Endothelial cell of umbilical vein (primary cell): ENCODE data around the gene CD226.

ENCODE experiments used
- EZH2 ChIP-seq: IDR thresholded peaks from 2 replicates; pipeline ENCODE4 v1.6.1; 2012; ENCODE audit warnings: borderline replicate concordance, low read depth, mild to moderate bottlenecking, moderate library complexity, low read length, inconsistent platforms; ENCODE audit not compliant: severe bottlenecking
- TF ChIP-seq, protein P1 (sequence below), 2 donors: IDR thresholded peaks; 1 replicate in 1 of 2; 2 replicates in 1 of 2; pipeline ENCODE4 v1.5.1; 2011; ENCODE audit warnings: low read length in 2 of 2, mild to moderate bottlenecking in 2 of 2, moderate library complexity in 2 of 2, control low read depth in 1 of 2, inconsistent platforms in 1 of 2, low read depth in 1 of 2; ENCODE audit not compliant: insufficient read depth in 1 of 2; ENCODE audit errors: extremely low read depth in 1 of 2

DNA sequence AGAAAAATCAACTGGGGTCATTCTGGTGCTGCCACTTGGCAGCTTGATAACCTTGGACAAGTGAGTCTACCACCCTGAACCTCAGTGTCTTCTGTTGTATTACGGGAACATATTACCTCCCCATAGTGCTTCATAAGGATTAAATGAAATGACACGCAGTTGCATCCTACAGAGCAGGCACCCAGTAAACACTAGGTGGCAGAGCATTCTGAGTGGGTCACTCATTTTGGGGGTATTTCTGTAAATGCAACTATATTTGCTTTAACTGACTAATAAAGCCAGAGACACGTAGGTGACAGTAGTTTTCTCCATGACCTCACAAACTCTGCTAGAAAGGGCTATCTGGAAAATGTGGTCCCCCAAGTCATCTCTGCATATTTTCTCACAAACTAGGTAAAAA, 4.7 kb downstream of the CD226 start:
- TF ChIP-seq, protein P1, sequence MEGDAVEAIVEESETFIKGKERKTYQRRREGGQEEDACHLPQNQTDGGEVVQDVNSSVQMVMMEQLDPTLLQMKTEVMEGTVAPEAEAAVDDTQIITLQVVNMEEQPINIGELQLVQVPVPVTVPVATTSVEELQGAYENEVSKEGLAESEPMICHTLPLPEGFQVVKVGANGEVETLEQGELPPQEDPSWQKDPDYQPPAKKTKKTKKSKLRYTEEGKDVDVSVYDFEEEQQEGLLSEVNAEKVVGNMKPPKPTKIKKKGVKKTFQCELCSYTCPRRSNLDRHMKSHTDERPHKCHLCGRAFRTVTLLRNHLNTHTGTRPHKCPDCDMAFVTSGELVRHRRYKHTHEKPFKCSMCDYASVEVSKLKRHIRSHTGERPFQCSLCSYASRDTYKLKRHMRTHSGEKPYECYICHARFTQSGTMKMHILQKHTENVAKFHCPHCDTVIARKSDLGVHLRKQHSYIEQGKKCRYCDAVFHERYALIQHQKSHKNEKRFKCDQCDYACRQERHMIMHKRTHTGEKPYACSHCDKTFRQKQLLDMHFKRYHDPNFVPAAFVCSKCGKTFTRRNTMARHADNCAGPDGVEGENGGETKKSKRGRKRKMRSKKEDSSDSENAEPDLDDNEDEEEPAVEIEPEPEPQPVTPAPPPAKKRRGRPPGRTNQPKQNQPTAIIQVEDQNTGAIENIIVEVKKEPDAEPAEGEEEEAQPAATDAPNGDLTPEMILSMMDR (IDR thresholded peaks at IDR 0.05; ENCODE audit: extremely low read depth in 1 of 2, insufficient read depth in 1 of 2, low read depth in 1 of 2, low read length in 2 of 2): peak in 1 of 2 donors; percentile 9
- TF ChIP-seq EZH2: no peak
